ENCODE data around the gene SPATA18. TPM values are rescaled to one million over a fixed set of nuclear protein-coding genes. Genes with fewer than 3 reads are reported as not detected.

Gene SPATA18
- total and polyA plus RNA-seq, 3 donors from 2014 or later, result 40.5 to 139 (median 127) TPM

GRCh38 chr4:52142816-52143215 is 91.7 kb downstream of the SPATA18 start:
- Histone ChIP-seq H3K27ac (no peak overlapping the region), H3K9me3 (no peaks in the 10 kb centered on the region), H3K4me3 (no peak overlapping the region), H3K27me3 (no peaks in the 10 kb centered on the region), H3K4me1 (no peaks in the 10 kb centered on the region), H3K36me3 (ENCODE audit: low read depth, missing control alignments) (no peaks in the 10 kb centered on the region)
- TF ChIP-seq POLR2A (IDR thresholded peaks at IDR 0.05), result no peak
- TF ChIP-seq CTCF (IDR thresholded peaks at IDR 0.05), result no peak
- WGBS, 2 donors, result 69 to 80% methylated on average over 2 of the region's 2 CpGs
- DNase-seq, result no peak
- intact Hi-C loops (cut with DNase I; ENCODE audit: low total_unique reads), result no loop called here

DNA sequence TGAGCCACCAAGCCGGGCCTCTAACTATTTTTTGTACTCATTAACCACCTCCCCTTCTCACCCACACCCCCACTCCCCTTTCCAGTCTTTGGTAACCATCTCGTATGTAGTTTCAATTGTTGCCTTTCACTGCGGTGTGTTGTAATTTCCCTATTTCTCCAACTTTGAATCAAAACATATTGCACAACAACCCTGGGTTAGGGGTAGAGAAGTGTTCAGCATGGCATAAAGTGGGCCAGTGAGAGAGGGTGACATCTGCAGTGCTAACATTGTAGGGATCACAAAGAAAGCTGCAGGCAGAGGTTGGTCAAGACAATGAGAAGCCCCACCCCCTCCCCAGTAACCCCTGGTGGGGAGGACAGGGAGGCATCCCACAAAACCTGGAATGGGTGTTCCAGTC is 92.7 kb downstream of the SPATA18 start:
- Histone ChIP-seq H3K4me1 (no peaks in the 10 kb centered on the region), H3K27me3 (no peaks in the 10 kb centered on the region), H3K36me3 (ENCODE audit: low read depth, missing control alignments) (no peaks in the 10 kb centered on the region), H3K9me3 (no peaks in the 10 kb centered on the region), H3K4me3 (no peak overlapping the region), H3K27ac (no peak overlapping the region)
- WGBS, 2 donors, result 86 to 87% methylated on average over 3 of the region's 3 CpGs
- no peak for TF ChIP-seq CTCF (IDR thresholded peaks at IDR 0.05)
- no peak for TF ChIP-seq POLR2A (IDR thresholded peaks at IDR 0.05)
- no peak for DNase-seq
- intact Hi-C loops (cut with DNase I; ENCODE audit: low total_unique reads), result no loop called here

DNA sequence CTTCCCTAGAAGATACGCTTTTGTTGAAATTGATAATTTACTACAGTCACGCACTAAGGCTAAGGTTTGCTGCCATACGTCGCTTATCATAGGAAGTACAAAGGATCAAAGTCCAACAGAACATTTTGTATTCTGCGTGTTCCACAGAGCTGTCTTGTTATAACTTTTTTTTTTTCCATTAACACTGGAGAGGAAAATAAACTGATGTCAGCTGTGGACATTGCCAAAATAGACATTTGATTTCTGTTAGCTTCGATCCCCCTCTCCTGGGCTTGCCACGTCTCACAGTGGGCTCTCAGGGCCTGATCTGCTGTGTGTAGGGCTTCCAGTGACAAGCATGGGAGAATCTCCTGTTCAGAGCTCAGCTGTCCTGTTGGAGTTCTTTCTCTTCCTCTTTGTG is 93.3 kb downstream of the SPATA18 start:
- Histone ChIP-seq H3K9me3 (no peaks in the 10 kb centered on the region), H3K27ac (no peak overlapping the region), H3K27me3 (no peaks in the 10 kb centered on the region), H3K36me3 (ENCODE audit: low read depth, missing control alignments) (no peaks in the 10 kb centered on the region), H3K4me1 (no peaks in the 10 kb centered on the region), H3K4me3 (no peak overlapping the region)
- TF ChIP-seq CTCF (IDR thresholded peaks at IDR 0.05), result no peak
- TF ChIP-seq POLR2A (IDR thresholded peaks at IDR 0.05), result no peak
- DNase-seq, result no peak
- 45 to 56% methylated on average over 7 of the region's 7 CpGs for WGBS, 2 donors
- intact Hi-C loops (cut with DNase I; ENCODE audit: low total_unique reads), result no loop called here

Other genes with a start within 250 kb of the SPATA18 start
- gene DCUN1D4, start 208.2 kb upstream of the SPATA18 start, total RNA-seq, result 10 to 100 TPM; 74.1 to 81.9 TPM
- gene DCUN1D4, start 208.2 kb upstream of the SPATA18 start, polyA plus RNA-seq (ENCODE audit: insufficient read depth, low read depth, low replicate concordance), result 57.7 TPM
- 1 to 10 TPM in 1 of 2 donors, under 1 TPM in 1; 0.87 to 2.4 TPM for gene LRRC66, start 30.9 kb upstream of the SPATA18 start, total RNA-seq
- gene LRRC66, start 30.9 kb upstream of the SPATA18 start, polyA plus RNA-seq (ENCODE audit: insufficient read depth, low read depth, low replicate concordance), result 1.0 TPM
- 10 to 100 TPM; 35.7 to 52.2 TPM for gene SGCB, start 13.0 kb upstream of the SPATA18 start, total RNA-seq
- gene SGCB, start 13.0 kb upstream of the SPATA18 start, polyA plus RNA-seq (ENCODE audit: insufficient read depth, low read depth, low replicate concordance), result 32.8 TPM